ENCODE data around the gene TXLNB. TPM values are rescaled to one million over a fixed set of nuclear protein-coding genes. Genes with fewer than 3 reads are reported as not detected.
A peak's percentile ranks its signal among the peaks of the same experiment; 100 is the strongest.

Gene TXLNB
- total RNA-seq (100 to 1,000 TPM in 2 of 4 donors, 10 to 100 TPM in 2; 66.0 to 136 (median 103) TPM), polyA plus RNA-seq (48.7 TPM)
- long read RNA-seq, donor 1, full-length matches to known transcripts = 30 of 112 reads
- long read RNA-seq, donor 1, partial matches to known transcripts = 80 of 112 reads
- long read RNA-seq, donor 1, other reads (novel, unspliced or antisense) = 2 of 112 reads
- long read RNA-seq, donor 2, full-length matches to known transcripts = 21 of 75 reads
- long read RNA-seq, donor 2, partial matches to known transcripts = 54 of 75 reads
- long read RNA-seq, donor 2, other reads (novel, unspliced or antisense) = 0 of 75 reads
- long read RNA-seq, donor 3, full-length matches to known transcripts = 28 of 244 reads
- long read RNA-seq, donor 3, partial matches to known transcripts = 202 of 244 reads
- long read RNA-seq, donor 3, other reads (novel, unspliced or antisense) = 14 of 244 reads
- long read RNA-seq, donor 4, full-length matches to known transcripts = 33 of 82 reads
- long read RNA-seq, donor 4, partial matches to known transcripts = 49 of 82 reads
- long read RNA-seq, donor 4, other reads (novel, unspliced or antisense) = 0 of 82 reads

GRCh38 chr6:139291813-139292619 lies at the start of gene TXLNB:
Gene TXLNB, minus strand, starts transcription at chr6:139291998. Its CDS starts 3,099 bp downstream, at chr6:139288899.
- Histone ChIP-seq H3K27ac (ENCODE audit: low read length) (peak within 1 kb of the TSS; percentile 93), H3K9me3 (ENCODE audit: control insufficient read depth, low read length) (no peaks in the 10 kb centered on the region), H3K4me1 (ENCODE audit: control insufficient read depth, insufficient read depth, low read length) (peaks cover 5% of the 10 kb centered on the region), H3K4me3 (ENCODE audit: low read length) (peak within 1 kb of the TSS; percentile 46), H3K27me3 (ENCODE audit: control insufficient read depth, insufficient read depth) (no peaks in the 10 kb centered on the region)
- peak; percentile 80 to 83 for ATAC-seq
- WGBS = 14% methylated on average over 13 of the region's 13 CpGs
- DNase-seq = peak; percentile 68 to 94 (median 70)
- intact Hi-C loops (cut with DNase I) = no loop called here

- intact Hi-C loops (cut with DNase I) = loop anchor here in 1 of 4 donors (10.0 kb wide), 1 partner anchor 206 kb away; the partner anchor contains the start of gene HECA
- no peak overlapping the region for H3K4me3 ChIP-seq (ENCODE audit: low read length)
- H3K27me3 ChIP-seq (ENCODE audit: control insufficient read depth, insufficient read depth) = no peaks in the 10 kb centered on the region
- H3K27ac ChIP-seq (ENCODE audit: low read length) = no peak overlapping the region
- H3K4me1 ChIP-seq (ENCODE audit: control insufficient read depth, insufficient read depth, low read length) = no peaks in the 10 kb centered on the region
- 87% methylated on average over 2 of the region's 2 CpGs for WGBS
- ATAC-seq = no peak
- no peak for DNase-seq
- H3K9me3 ChIP-seq (ENCODE audit: control insufficient read depth, low read length) = no peaks in the 10 kb centered on the region
These were observed 49.3 kb upstream of the TXLNB start for GRCh38 chr6:139341060-139341459.

- H3K9me3 ChIP-seq (ENCODE audit: control insufficient read depth, low read length) = no peaks in the 10 kb centered on the region
- WGBS = 71% methylated on average over 9 of the region's 9 CpGs
- intact Hi-C loops (cut with DNase I) = no loop called here
- ATAC-seq = peak; percentile 70 to 71
- no peaks in the 10 kb centered on the region for H3K27me3 ChIP-seq (ENCODE audit: control insufficient read depth, insufficient read depth)
- no peaks in the 10 kb centered on the region for H3K4me1 ChIP-seq (ENCODE audit: control insufficient read depth, insufficient read depth, low read length)
- no peak for DNase-seq
- no peak overlapping the region for H3K4me3 ChIP-seq (ENCODE audit: low read length)
- H3K27ac ChIP-seq (ENCODE audit: low read length) = no peak overlapping the region
These were observed 47.0 kb upstream of the TXLNB start for GRCh38 chr6:139338795-139339194.

- intact Hi-C loops (cut with DNase I) = no loop called here
- Histone ChIP-seq H3K4me1 (ENCODE audit: control insufficient read depth, insufficient read depth, low read length) (no peaks in the 10 kb centered on the region), H3K27ac (ENCODE audit: low read length) (no peak overlapping the region), H3K4me3 (ENCODE audit: low read length) (no peak overlapping the region), H3K9me3 (ENCODE audit: control insufficient read depth, low read length) (no peaks in the 10 kb centered on the region), H3K27me3 (ENCODE audit: control insufficient read depth, insufficient read depth) (no peaks in the 10 kb centered on the region)
- ATAC-seq = peak in 1 of 2 donors; percentile 41
- WGBS = 74% methylated on average over 5 of the region's 5 CpGs
- DNase-seq = peak; percentile 32 to 61 (median 41)
These were observed 46.0 kb upstream of the TXLNB start for GRCh38 chr6:139337830-139338229.

- WGBS = 76% methylated on average over 2 of the region's 2 CpGs
- intact Hi-C loops (cut with DNase I) = no loop called here
- ATAC-seq (no peak), DNase-seq (no peak)
- Histone ChIP-seq H3K4me3 (ENCODE audit: low read length) (no peak overlapping the region), H3K27ac (ENCODE audit: low read length) (no peak overlapping the region), H3K9me3 (ENCODE audit: control insufficient read depth, low read length) (no peaks in the 10 kb centered on the region), H3K4me1 (ENCODE audit: control insufficient read depth, insufficient read depth, low read length) (no peaks in the 10 kb centered on the region), H3K27me3 (ENCODE audit: control insufficient read depth, insufficient read depth) (no peaks in the 10 kb centered on the region)
These were observed 45.2 kb upstream of the TXLNB start for GRCh38 chr6:139337001-139337400.

GRCh38 chr6:139336488-139336887 lies 44.7 kb upstream of the TXLNB start:
- Histone ChIP-seq H3K4me3 (ENCODE audit: low read length) (no peak overlapping the region), H3K9me3 (ENCODE audit: control insufficient read depth, low read length) (no peaks in the 10 kb centered on the region), H3K27me3 (ENCODE audit: control insufficient read depth, insufficient read depth) (no peaks in the 10 kb centered on the region), H3K4me1 (ENCODE audit: control insufficient read depth, insufficient read depth, low read length) (no peaks in the 10 kb centered on the region), H3K27ac (ENCODE audit: low read length) (no peak overlapping the region)
- intact Hi-C loops (cut with DNase I) = no loop called here
- 27% methylated on average over 4 of the region's 4 CpGs for WGBS
- ATAC-seq (no peak), DNase-seq (peak in 2 of 3 donors; percentile 34 to 59)

GRCh38 chr6:139335447-139336210 lies 43.8 kb upstream of the TXLNB start:
- WGBS = 91% methylated on average over 5 of the region's 5 CpGs
- no peaks in the 10 kb centered on the region for H3K27me3 ChIP-seq (ENCODE audit: control insufficient read depth, insufficient read depth)
- no peak overlapping the region for H3K27ac ChIP-seq (ENCODE audit: low read length)
- intact Hi-C loops (cut with DNase I) = no loop called here
- H3K9me3 ChIP-seq (ENCODE audit: control insufficient read depth, low read length) = no peaks in the 10 kb centered on the region
- no peaks in the 10 kb centered on the region for H3K4me1 ChIP-seq (ENCODE audit: control insufficient read depth, insufficient read depth, low read length)
- DNase-seq (no peak), ATAC-seq (no peak)
- no peak overlapping the region for H3K4me3 ChIP-seq (ENCODE audit: low read length)

- H3K27me3 ChIP-seq (ENCODE audit: control insufficient read depth, insufficient read depth) = no peaks in the 10 kb centered on the region
- DNase-seq (no peak), ATAC-seq (peak; percentile 68 to 76)
- H3K4me3 ChIP-seq (ENCODE audit: low read length) = no peak overlapping the region
- H3K4me1 ChIP-seq (ENCODE audit: control insufficient read depth, insufficient read depth, low read length) = no peaks in the 10 kb centered on the region
- intact Hi-C loops (cut with DNase I) = no loop called here
- WGBS = 51% methylated on average over 5 of the region's 5 CpGs
- no peak overlapping the region for H3K27ac ChIP-seq (ENCODE audit: low read length)
- no peaks in the 10 kb centered on the region for H3K9me3 ChIP-seq (ENCODE audit: control insufficient read depth, low read length)
These were observed 43.1 kb upstream of the TXLNB start for GRCh38 chr6:139334806-139335446.

- no peak overlapping the region for H3K4me3 ChIP-seq (ENCODE audit: low read length)
- ATAC-seq (no peak), DNase-seq (no peak)
- no peaks in the 10 kb centered on the region for H3K27me3 ChIP-seq (ENCODE audit: control insufficient read depth, insufficient read depth)
- no peaks in the 10 kb centered on the region for H3K4me1 ChIP-seq (ENCODE audit: control insufficient read depth, insufficient read depth, low read length)
- 59% methylated on average over 3 of the region's 3 CpGs for WGBS
- no peaks in the 10 kb centered on the region for H3K9me3 ChIP-seq (ENCODE audit: control insufficient read depth, low read length)
- intact Hi-C loops (cut with DNase I) = no loop called here
- no peak overlapping the region for H3K27ac ChIP-seq (ENCODE audit: low read length)
These were observed 39.2 kb upstream of the TXLNB start for GRCh38 chr6:139330826-139331500.

- ATAC-seq = no peak
- intact Hi-C loops (cut with DNase I) = no loop called here
- 71% methylated on average over 5 of the region's 5 CpGs for WGBS
- no peak overlapping the region for H3K4me3 ChIP-seq (ENCODE audit: low read length)
- no peaks in the 10 kb centered on the region for H3K27me3 ChIP-seq (ENCODE audit: control insufficient read depth, insufficient read depth)
- H3K27ac ChIP-seq (ENCODE audit: low read length) = no peak overlapping the region
- H3K4me1 ChIP-seq (ENCODE audit: control insufficient read depth, insufficient read depth, low read length) = no peaks in the 10 kb centered on the region
- H3K9me3 ChIP-seq (ENCODE audit: control insufficient read depth, low read length) = no peaks in the 10 kb centered on the region
- DNase-seq = no peak
These were observed 38.5 kb upstream of the TXLNB start for GRCh38 chr6:139330306-139330705.
